ENCODE measurements around the gene IMP4. TPM values are rescaled to one million over a fixed set of nuclear protein-coding genes. Genes with fewer than 3 reads are reported as not detected.

IMP4 gene
- total and polyA plus RNA-seq, 2 donors (not counting 1 experiment from before 2014, with no cell fraction given): 102 to 164 TPM

- Histone ChIP-seq H2AFZ (ENCODE audit: insufficient read depth, low read depth, low read length, poor library complexity, severe bottlenecking) (peak overlapping the region; percentile 93), H3K27me3 (replicated peaks in 1 of 4; ENCODE audit: control extremely low read depth in 1 of 4, control insufficient read depth in 3 of 4, insufficient read depth in 4 of 4, low read length in 3 of 4) (no peaks in the 10 kb centered on the region), H3K79me2 (ENCODE audit: control insufficient read depth, insufficient read depth, low read length) (peaks cover 30% of the 10 kb centered on the region), H3K9me3 (ENCODE audit: control extremely low read depth in 1 of 3, control insufficient read depth in 2 of 3, insufficient read depth in 1 of 3, low read length in 2 of 3) (peaks cover 0 to 8% (median 0%) of the 10 kb centered on the region in 3 donors), H3K9ac (ENCODE audit: low read length) (no peak overlapping the region), H3K4me3 (ENCODE audit: control extremely low read depth in 1 of 5, extremely low read depth in 1 of 5, insufficient read depth in 1 of 5, low read depth in 2 of 5, low read length in 4 of 5) (no peak overlapping the region), H3K27ac (ENCODE audit: low read length in 2 of 2) (peak overlapping the region in 1 of 2 donors; percentile 76), H3K4me2 (replicated peaks; ENCODE audit: low read depth, low read length, poor library complexity, severe bottlenecking) (peak overlapping the region; percentile 94), H3K4me1 (ENCODE audit: control insufficient read depth in 2 of 2, insufficient read depth in 2 of 2, low read length in 2 of 2) (peaks cover 21 to 47% of the 10 kb centered on the region in 2 donors), H3K36me3 (replicated peaks in 1 of 2; ENCODE audit: control extremely low read depth in 1 of 2, control insufficient read depth in 1 of 2, extremely low read depth in 1 of 2, insufficient read depth in 2 of 2, low read length in 1 of 2) (peaks cover 0 to 6% of the 10 kb centered on the region in 2 experiments), H4K20me1 (ENCODE audit: control insufficient read depth, insufficient read depth, low read length, poor library complexity, severe bottlenecking) (peaks cover 15% of the 10 kb centered on the region)
- no peak for TF ChIP-seq EZH2 (IDR thresholded peaks at IDR 0.05; ENCODE audit: borderline replicate concordance, insufficient read depth, low read depth, low read length, poor library complexity, severe bottlenecking)
- intact Hi-C loops (cut with micrococcal nuclease): loop anchor here (5.0 kb wide), 1 partner anchor 1122 kb away; the partner anchor contains the start of gene MZT2A
- POLR2A ChIA-PET: no interaction called here
- Mint-ChIP-seq H3K27me3 (peaks cover 3% of the 10 kb centered on the region), H3K4me1 (peaks cover 48% of the 10 kb centered on the region), H3K4me3 (peak overlapping the region; percentile 99), H3K27ac (peak overlapping the region; percentile 99), H3K9me3 (ENCODE audit: insufficient read depth) (no peaks in the 10 kb centered on the region)
- ATAC-seq (ENCODE audit: low read depth) (no peak), DNase-seq (peak; percentile 48)
- 33% methylated on average over 9 of the region's 9 CpGs for WGBS (ENCODE audit: insufficient coverage)
- CTCF ChIA-PET: interaction anchor here (1.0 to 1.7 kb wide), 2 partner anchors 28 to 35 kb away, joined by 3 to 7 read pairs; partner anchors contain the start of gene IMP4
Observed at GRCh38 chr2:130370490-130370889, 27.8 kb downstream of the IMP4 start.

GRCh38 chr2:130371723-130372054, 29.0 kb downstream of the IMP4 start:
- Histone ChIP-seq H3K4me3 (ENCODE audit: control extremely low read depth in 1 of 5, extremely low read depth in 1 of 5, insufficient read depth in 1 of 5, low read depth in 2 of 5, low read length in 4 of 5) (peak overlapping the region; percentile 66 to 82 (median 75)), H3K79me2 (ENCODE audit: control insufficient read depth, insufficient read depth, low read length) (peaks cover 30% of the 10 kb centered on the region), H3K9ac (ENCODE audit: low read length) (peak overlapping the region; percentile 80), H3K9me3 (ENCODE audit: control extremely low read depth in 1 of 3, control insufficient read depth in 2 of 3, insufficient read depth in 1 of 3, low read length in 2 of 3) (peaks cover 0 to 8% (median 0%) of the 10 kb centered on the region in 3 donors), H4K20me1 (ENCODE audit: control insufficient read depth, insufficient read depth, low read length, poor library complexity, severe bottlenecking) (peaks cover 15% of the 10 kb centered on the region), H3K4me2 (replicated peaks; ENCODE audit: low read depth, low read length, poor library complexity, severe bottlenecking) (peak overlapping the region; percentile 94), H3K36me3 (replicated peaks in 1 of 2; ENCODE audit: control extremely low read depth in 1 of 2, control insufficient read depth in 1 of 2, extremely low read depth in 1 of 2, insufficient read depth in 2 of 2, low read length in 1 of 2) (peaks cover 0 to 6% of the 10 kb centered on the region in 2 experiments), H3K27me3 (replicated peaks in 1 of 4; ENCODE audit: control extremely low read depth in 1 of 4, control insufficient read depth in 3 of 4, insufficient read depth in 4 of 4, low read length in 3 of 4) (no peaks in the 10 kb centered on the region), H3K27ac (ENCODE audit: low read length in 2 of 2) (peak overlapping the region; percentile 48 to 76), H3K4me1 (ENCODE audit: control insufficient read depth in 2 of 2, insufficient read depth in 2 of 2, low read length in 2 of 2) (peaks cover 27 to 57% of the 10 kb centered on the region in 2 donors), H2AFZ (ENCODE audit: insufficient read depth, low read depth, low read length, poor library complexity, severe bottlenecking) (peak overlapping the region; percentile 93)
- H3K27ac Mint-ChIP-seq: peak overlapping the region; percentile 99
- peak; percentile 15 for ATAC-seq (ENCODE audit: low read depth)
- intact Hi-C loops (cut with micrococcal nuclease): loop anchor here (1.0 to 5.0 kb wide), 4 partner anchors 15 to 1121 kb away; partner anchors contain the start of genes IMP4, MZT2A and PTPN18
- ChIA-PET POLR2A (interaction anchor here (3.7 kb wide), 1 partner anchor 30 kb away, joined by 27 read pairs; the partner anchor contains the start of gene IMP4), CTCF (interaction anchor here (0.7 to 1.0 kb wide), 2 partner anchors 16 to 29 kb away, joined by 3 read pairs; partner anchors contain the start of genes IMP4 and PTPN18)
- H3K4me3 Mint-ChIP-seq: peak overlapping the region; percentile 99
- no peak for DNase-seq
- no peaks in the 10 kb centered on the region for H3K27me3 Mint-ChIP-seq
- 23% methylated on average over 17 of the region's 18 CpGs for WGBS (ENCODE audit: insufficient coverage)
- TF ChIP-seq EZH2 (IDR thresholded peaks at IDR 0.05; ENCODE audit: borderline replicate concordance, insufficient read depth, low read depth, low read length, poor library complexity, severe bottlenecking) (no peak), CTCF (IDR thresholded peaks at IDR 0.05) (no peak)
- H3K9me3 Mint-ChIP-seq (ENCODE audit: insufficient read depth): no peaks in the 10 kb centered on the region
- peaks cover 59% of the 10 kb centered on the region for H3K4me1 Mint-ChIP-seq

All from B cell (primary cell).